Choroid plexus epithelial cell (primary cell): Measurements from ENCODE around the gene SCUBE1.

Experiments
- DNase-seq: peaks from one replicate; pipeline ENCODE4 v3.0.0-alpha.2; 2010; ENCODE audit warnings: low read depth
- H3K4me3 ChIP-seq: 2 replicates; pipeline ENCODE4 v1.5.1; 2011; ENCODE audit warnings: low read depth, mild to moderate bottlenecking, control low read depth, low read length, moderate library complexity
- CTCF ChIP-seq: conservative IDR thresholded peaks from 2 replicates; pipeline ENCODE4 v1.5.1; 2011; ENCODE audit warnings: low read depth, mild to moderate bottlenecking, control low read depth, inconsistent platforms, low read length, moderate library complexity

The SCUBE1 gene

DNA sequence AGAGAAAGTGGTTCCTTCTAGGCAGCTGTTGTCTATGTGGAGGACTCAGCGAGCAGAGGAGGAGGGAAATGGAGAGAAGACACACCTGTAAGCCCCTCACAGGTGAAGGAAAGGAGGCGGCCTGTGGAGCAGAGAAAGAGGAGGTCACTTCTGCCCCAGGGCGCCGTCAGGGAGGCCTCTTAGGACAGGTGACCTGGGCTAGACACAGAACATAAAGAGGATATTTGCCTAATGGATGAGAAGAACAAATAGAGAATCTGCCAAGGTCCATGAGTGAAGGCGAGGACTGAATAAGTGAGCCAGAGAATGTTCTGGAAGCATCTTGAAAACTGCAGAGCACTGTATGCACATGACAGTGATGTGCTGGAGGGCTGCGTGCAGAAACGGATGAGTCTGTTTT lies 2.2 kb upstream of the SCUBE1 start:
- no peak overlapping the region for H3K4me3 ChIP-seq
- DNase-seq = no peak
- no peak for TF ChIP-seq CTCF

DNA sequence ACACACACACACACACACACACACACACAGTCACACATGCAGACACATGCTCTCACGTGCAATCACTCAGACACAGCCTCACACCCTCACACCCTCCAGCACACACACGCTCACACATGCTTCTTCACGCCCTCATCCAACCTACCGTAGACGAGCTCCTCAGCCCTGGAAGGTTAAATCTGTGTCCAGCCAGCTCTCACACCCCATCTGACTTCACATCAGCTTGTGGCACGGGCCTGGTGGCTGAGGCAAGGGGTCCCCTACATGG lies 1.3 kb upstream of the SCUBE1 start:
- no peak for TF ChIP-seq CTCF
- DNase-seq = no peak
- no peak overlapping the region for H3K4me3 ChIP-seq

DNA sequence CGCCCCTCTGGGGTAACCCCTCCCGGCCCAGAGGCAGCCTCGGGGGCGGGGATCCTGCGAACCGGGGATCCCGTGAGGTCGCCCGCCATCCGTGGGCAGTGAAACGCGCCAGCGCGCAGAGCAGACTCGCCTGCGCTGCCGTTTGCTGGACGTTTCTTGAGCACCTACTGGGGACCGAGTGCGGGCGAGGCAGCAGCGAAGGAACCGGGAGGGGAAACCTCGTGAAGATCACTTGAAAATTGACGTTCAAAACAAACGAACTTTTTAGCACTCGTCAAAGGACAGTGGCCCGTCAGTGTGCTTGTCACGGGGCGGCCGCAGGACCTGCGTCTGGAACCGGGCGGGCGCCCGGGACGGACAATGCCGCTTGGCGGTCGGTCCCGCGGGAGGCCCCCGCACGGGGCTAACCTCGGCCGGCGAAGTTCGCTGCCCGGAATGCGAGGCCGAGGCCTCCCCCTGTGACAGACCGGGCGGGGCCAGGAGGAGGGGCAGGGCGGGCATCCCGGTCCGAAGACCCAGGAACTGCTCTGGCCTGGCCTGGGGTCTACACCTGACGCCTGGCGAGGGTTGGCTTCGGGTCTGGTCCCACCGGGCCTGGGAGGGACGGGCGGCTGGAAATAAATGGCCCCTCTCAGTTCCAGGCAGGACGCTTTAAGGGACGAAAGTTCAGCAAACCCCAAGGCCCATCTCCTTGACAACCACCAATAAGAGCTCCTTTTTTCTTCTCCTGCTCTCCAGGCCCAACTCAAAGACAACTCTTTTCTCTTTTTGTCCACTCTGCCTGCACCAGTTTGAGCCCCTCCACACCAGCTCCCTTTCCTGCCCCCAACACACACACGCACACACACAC lies 723 bp upstream of the SCUBE1 start:
- no peak for TF ChIP-seq CTCF
- DNase-seq = no peak
- no peak overlapping the region for H3K4me3 ChIP-seq

- DNase-seq = no peak
- TF ChIP-seq CTCF = no peak
- no peak overlapping the region for H3K4me3 ChIP-seq
Observed at GRCh38 chr22:43342347-43343261, 568 bp downstream of the SCUBE1 start.

GRCh38 chr22:43341565-43341964 lies 1.6 kb downstream of the SCUBE1 start:
- no peak for DNase-seq
- H3K4me3 ChIP-seq = no peak overlapping the region
- no peak for TF ChIP-seq CTCF

DNA sequence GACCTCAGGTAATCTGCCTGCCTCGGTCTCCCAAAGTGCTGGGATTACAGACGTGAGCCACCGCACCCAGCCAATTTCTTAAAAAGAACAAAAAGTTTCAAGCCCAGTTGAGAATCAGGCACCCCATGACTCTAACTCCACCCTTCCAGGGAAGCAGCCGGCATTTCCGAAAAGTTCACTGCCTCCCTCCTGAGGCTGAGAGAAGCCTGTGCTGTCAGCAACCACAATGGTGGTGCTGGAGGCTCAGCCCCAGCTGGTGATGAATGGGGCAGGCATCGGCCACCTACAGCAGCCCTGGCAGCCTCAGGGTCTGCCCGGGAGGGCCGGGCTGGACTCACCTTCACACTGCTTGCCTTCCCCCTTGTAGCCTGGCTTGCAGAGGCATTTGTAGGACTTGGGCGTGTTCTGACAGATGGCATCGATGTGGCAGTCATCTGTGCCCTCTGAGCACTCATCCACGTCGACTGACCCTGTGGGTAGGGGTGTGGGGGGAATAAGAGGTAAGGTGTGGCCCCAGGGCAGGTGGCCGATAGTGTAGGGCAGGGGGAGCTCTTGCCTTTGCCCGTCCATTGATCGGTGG lies 4.3 kb downstream of the SCUBE1 start:
- TF ChIP-seq CTCF = no peak
- no peak overlapping the region for H3K4me3 ChIP-seq
- no peak for DNase-seq
